ENCODE results near the gene SPOCK2. TPM values are rescaled to one million over a fixed set of nuclear protein-coding genes. Genes with fewer than 3 reads are reported as not detected.

Gene SPOCK2
- total RNA-seq, 1 experiment from 2014 or later, result 1.8 TPM

DNA sequence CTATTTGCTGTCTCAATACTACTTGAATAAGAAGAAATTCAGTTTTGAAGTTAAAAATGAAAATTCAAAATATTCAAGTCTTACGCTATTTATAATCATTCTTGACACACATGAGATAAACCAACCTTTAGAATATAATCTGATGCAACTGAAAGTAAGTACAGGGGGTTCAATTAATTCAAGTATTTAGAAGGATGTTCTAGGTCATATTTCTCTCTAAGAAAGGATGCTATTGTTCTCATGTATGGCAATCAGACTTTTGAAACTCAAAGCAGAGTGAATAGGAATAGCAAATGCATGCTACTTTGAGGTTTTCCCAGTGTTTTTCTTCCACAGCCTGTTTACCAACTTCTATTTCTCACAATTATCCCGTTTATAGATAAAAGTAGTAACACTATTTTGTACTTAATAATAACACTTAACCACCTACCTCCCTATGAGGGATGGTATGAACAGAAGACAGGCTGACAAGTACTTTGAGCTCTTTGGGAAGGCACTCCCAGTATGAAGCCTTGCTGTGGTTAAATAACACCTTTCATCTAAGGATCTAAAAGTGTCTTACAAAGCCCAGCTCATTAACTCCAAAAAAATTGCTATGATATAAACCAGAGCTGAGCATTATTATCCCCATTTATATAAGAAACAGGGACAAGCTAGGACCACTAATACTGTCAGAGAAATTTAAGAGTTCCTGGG, 18.0 kb upstream of the SPOCK2 start:
- Histone ChIP-seq H4K5ac (ENCODE audit: insufficient read length, low read depth, low read length) (no peak overlapping the region), H2AFZ (ENCODE audit: low read length) (no peak overlapping the region), H3T11ph (ENCODE audit: low read length) (no peak overlapping the region), H3K27ac (ENCODE audit: insufficient read length, low read depth, low read length) (no peak overlapping the region), H3K27me3 (ENCODE audit: insufficient read depth, low read length) (no peaks in the 10 kb centered on the region), H2BK15ac (ENCODE audit: low read depth, low read length) (no peak overlapping the region), H2BK12ac (ENCODE audit: insufficient read length, low read depth, low read length) (no peak overlapping the region), H3K18ac (ENCODE audit: insufficient read length, low read depth, low read length) (no peak overlapping the region), H4K91ac (ENCODE audit: insufficient read length, low read depth, low read length) (no peak overlapping the region), H3K14ac (ENCODE audit: insufficient read depth, low read length) (no peak overlapping the region), H3K4me1 (ENCODE audit: insufficient read depth, low read length) (no peaks in the 10 kb centered on the region), H2BK120ac (ENCODE audit: low read depth, low read length, poor library complexity, severe bottlenecking) (no peak overlapping the region), H2AK5ac (ENCODE audit: insufficient read length, low read length) (no peak overlapping the region), H3K4me2 (ENCODE audit: insufficient read depth, insufficient read length, low read length) (no peak overlapping the region), H3K79me1 (ENCODE audit: insufficient read depth, low read depth, low read length, poor library complexity, severe bottlenecking) (no peaks in the 10 kb centered on the region), H3K23me2 (ENCODE audit: insufficient read length, low read depth, low read length, poor library complexity, severe bottlenecking) (no peaks in the 10 kb centered on the region), H4K20me1 (ENCODE audit: control insufficient read depth, insufficient read depth, insufficient read length) (no peaks in the 10 kb centered on the region), H3K23ac (ENCODE audit: insufficient read length, low read depth, low read length) (no peak overlapping the region), H3K4ac (ENCODE audit: low read depth, low read length) (no peak overlapping the region), H4K8ac (replicated peaks; ENCODE audit: insufficient read length, low read depth, low read length) (no peak overlapping the region), H2BK20ac (ENCODE audit: low read depth, low read length, poor library complexity, severe bottlenecking) (no peak overlapping the region), H3K56ac (ENCODE audit: insufficient read length, low read depth, low read length) (no peak overlapping the region), H3K79me2 (ENCODE audit: insufficient read depth, low read length) (no peaks in the 10 kb centered on the region), H3K9ac (ENCODE audit: extremely low read depth, insufficient read length, low read length) (no peak overlapping the region), H2BK5ac (ENCODE audit: insufficient read length, low read length) (no peak overlapping the region), H3K9me3 (ENCODE audit: control insufficient read depth, low read depth, low read length) (no peaks in the 10 kb centered on the region)
- no peak overlapping the region for H3K4me3 Mint-ChIP-seq
- H3K4me1 Mint-ChIP-seq, result peaks cover 0 to 4% of the 10 kb centered on the region in 2 experiments; a peak in 1 of 4 replicates
- peaks cover 0 to 11% (median 10%) of the 10 kb centered on the region in 3 experiments; a peak in 5 of 7 replicates for H3K36me3 Mint-ChIP-seq (ENCODE audit: insufficient read depth in 1 of 3, low read depth in 3 of 3)
- DNase-seq, result no peak
- H3K9me3 Mint-ChIP-seq, result no peaks in the 10 kb centered on the region
- no CpG with 5 or more reads among the region's 2 CpGs for WGBS (ENCODE audit: extremely low coverage, insufficient read length, low lambda C conversion rate)
- TF ChIP-seq, protein P1, sequence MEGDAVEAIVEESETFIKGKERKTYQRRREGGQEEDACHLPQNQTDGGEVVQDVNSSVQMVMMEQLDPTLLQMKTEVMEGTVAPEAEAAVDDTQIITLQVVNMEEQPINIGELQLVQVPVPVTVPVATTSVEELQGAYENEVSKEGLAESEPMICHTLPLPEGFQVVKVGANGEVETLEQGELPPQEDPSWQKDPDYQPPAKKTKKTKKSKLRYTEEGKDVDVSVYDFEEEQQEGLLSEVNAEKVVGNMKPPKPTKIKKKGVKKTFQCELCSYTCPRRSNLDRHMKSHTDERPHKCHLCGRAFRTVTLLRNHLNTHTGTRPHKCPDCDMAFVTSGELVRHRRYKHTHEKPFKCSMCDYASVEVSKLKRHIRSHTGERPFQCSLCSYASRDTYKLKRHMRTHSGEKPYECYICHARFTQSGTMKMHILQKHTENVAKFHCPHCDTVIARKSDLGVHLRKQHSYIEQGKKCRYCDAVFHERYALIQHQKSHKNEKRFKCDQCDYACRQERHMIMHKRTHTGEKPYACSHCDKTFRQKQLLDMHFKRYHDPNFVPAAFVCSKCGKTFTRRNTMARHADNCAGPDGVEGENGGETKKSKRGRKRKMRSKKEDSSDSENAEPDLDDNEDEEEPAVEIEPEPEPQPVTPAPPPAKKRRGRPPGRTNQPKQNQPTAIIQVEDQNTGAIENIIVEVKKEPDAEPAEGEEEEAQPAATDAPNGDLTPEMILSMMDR (conservative IDR thresholded peaks at IDR 0.05), result no peak
- no peak overlapping the region for H3K27ac Mint-ChIP-seq
- H3K27me3 Mint-ChIP-seq (ENCODE audit: low read depth), result no peaks in the 10 kb centered on the region
